ENCODE measurements around the gene LGALS7.
"Not testable (repeated sequence)": the region's sequence is repeated elsewhere in the genome, so short reads cannot be mapped to it uniquely, and the experiment has no call there.

Gene LGALS7

DNA sequence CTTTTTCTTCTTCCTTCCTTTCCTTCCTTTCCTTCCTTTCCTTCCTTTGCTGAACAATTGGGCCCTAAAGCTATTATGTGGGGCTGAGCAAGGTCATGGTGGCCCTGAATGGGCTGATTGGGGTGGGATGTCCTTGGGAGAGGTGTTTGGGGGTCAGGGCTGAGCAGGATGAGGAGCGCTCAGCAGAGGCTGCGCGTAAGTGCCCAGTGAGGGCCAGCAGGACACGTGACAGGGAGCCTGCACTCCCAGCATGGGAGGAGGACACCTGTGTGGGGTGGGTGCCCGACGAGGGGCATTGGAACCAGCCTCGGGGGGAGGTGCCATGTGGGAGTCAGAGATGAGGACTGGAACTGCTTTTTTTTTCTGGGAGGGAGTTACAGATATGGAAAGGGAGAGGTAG is 5.4 kb upstream of the LGALS7 start:
- H2BK5ac ChIP-seq (ENCODE audit: low read depth, low read length, poor library complexity, severe bottlenecking): no peak overlapping the region
- H3K79me1 ChIP-seq (replicated peaks; ENCODE audit: low read length, poor library complexity, severe bottlenecking): no peaks in the 10 kb centered on the region
- H3K4me3 ChIP-seq (ENCODE audit: insufficient read depth in 1 of 2, low read depth in 1 of 2, low read length in 2 of 2): no peak overlapping the region
- no peak overlapping the region for H4K8ac ChIP-seq (ENCODE audit: low read length)
- H3K4me1 ChIP-seq (ENCODE audit: control insufficient read depth, insufficient read depth, low read depth, low read length): peaks cover 4% of the 10 kb centered on the region
- no peaks in the 10 kb centered on the region for H3K36me3 ChIP-seq (ENCODE audit: control insufficient read depth in 1 of 2, insufficient read depth in 2 of 2, low read depth in 1 of 2, low read length in 2 of 2)
- DNase-seq: no peak
- no peak overlapping the region for H3K27ac ChIP-seq (ENCODE audit: low read length, poor library complexity, severe bottlenecking)
- H3K23ac ChIP-seq (ENCODE audit: low read length in 2 of 2): peak overlapping the region in 1 of 2 experiments; percentile 6
- no peak overlapping the region for H2BK15ac ChIP-seq (ENCODE audit: low read depth, poor library complexity, severe bottlenecking)
- H2AK5ac ChIP-seq (ENCODE audit: low read length, severe bottlenecking): no peak overlapping the region
- peaks cover 7 to 16% of the 10 kb centered on the region in 2 experiments for H3K27me3 ChIP-seq (ENCODE audit: control insufficient read depth in 1 of 2, insufficient read depth in 1 of 2, low read length in 2 of 2)
- H4K91ac ChIP-seq (ENCODE audit: low read length): no peak overlapping the region
- no peaks in the 10 kb centered on the region for H3K9me3 ChIP-seq (ENCODE audit: control insufficient read depth, low read length)
- no peak overlapping the region for H2BK120ac ChIP-seq (ENCODE audit: low read depth, low read length)
- no peak overlapping the region for H2AFZ ChIP-seq (ENCODE audit: low read depth, low read length)
- no peak overlapping the region for H3K9ac ChIP-seq (ENCODE audit: low read length)
- no peak overlapping the region for H3K18ac ChIP-seq (ENCODE audit: low read depth in 1 of 2, low read length in 2 of 2)
- H3K14ac ChIP-seq (ENCODE audit: low read length in 2 of 2): no peak overlapping the region
- WGBS: 69% methylated on average over 7 of the region's 7 CpGs
- no peak overlapping the region for H2BK12ac ChIP-seq (ENCODE audit: low read length in 2 of 2)
- no peak overlapping the region for H3K4ac ChIP-seq (ENCODE audit: low read depth in 1 of 2, low read length in 2 of 2)
- H3K4me2 ChIP-seq (ENCODE audit: low read length, poor library complexity, severe bottlenecking): no peak overlapping the region

DNA sequence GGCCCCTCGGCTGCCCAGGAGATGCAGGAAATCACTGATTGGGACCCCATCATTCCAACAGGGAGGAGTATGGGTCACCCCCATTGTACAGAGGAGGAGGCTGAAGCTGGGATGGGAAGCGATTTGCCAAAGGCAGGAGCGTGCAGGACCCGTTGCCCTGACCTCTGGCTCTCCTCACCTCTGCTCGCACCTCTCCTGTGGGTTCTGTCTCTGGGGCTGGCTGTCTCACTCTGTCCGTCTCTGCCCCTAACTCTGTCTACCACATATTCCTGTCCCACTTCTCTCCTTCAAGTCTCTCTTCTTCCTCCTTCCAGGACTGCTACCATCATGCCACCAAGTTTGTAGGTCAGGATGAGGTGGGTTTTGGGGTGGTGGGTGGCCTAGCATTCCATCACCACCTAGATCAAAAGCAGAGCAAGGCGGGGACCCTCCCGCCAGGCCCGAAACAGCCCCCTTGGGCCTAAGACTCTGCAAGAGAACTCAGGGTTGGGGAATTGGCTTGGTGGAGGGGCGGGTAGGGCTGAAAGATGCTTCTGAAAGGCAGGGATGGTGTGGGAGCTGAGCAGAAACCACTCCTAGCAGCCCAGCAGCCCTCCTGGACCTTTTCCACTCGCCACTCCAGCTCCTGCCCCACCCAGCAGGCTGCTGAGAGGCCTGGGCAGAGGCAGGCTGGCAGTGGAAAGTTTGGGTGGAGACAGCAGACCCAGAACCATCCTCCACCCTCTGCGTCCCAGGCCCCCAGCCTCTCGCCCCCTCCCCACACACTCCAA is 1.0 kb upstream of the LGALS7 start:
- 73% methylated on average over 7 of the region's 13 CpGs for WGBS

DNA sequence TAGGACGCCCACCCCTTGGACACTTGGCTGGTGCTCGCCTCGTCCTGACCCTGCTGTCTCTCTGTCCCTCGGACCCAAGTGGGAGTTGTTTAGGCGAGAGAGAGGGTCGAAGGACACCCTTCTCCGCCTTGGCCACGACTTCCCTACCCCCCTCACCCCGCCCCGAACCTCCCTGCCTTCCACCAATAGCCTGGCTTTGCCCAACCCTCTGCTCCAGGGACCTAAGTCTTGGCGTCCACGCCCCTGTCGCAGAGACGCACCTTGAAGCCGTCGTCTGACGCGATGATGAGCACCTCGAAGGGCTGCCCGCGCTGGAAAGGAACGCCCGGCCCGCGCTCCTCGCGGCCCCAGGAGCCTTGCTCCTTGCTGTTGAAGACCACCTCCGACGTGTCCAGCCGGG is 1.7 kb downstream of the LGALS7 start:
- H3K4me1 ChIP-seq (ENCODE audit: control insufficient read depth, insufficient read depth, low read depth, low read length); H2BK120ac ChIP-seq (ENCODE audit: low read depth, low read length); H2BK15ac ChIP-seq (ENCODE audit: low read depth, poor library complexity, severe bottlenecking); H3K27me3 ChIP-seq (ENCODE audit: control insufficient read depth in 1 of 2, insufficient read depth in 1 of 2, low read length in 2 of 2); H2AK5ac ChIP-seq (ENCODE audit: low read length, severe bottlenecking); H3K9me3 ChIP-seq (ENCODE audit: control insufficient read depth, low read length); H3K27ac ChIP-seq (ENCODE audit: low read length, poor library complexity, severe bottlenecking); H3K36me3 ChIP-seq (ENCODE audit: control insufficient read depth in 1 of 2, insufficient read depth in 2 of 2, low read depth in 1 of 2, low read length in 2 of 2); H3K4me2 ChIP-seq (ENCODE audit: low read length, poor library complexity, severe bottlenecking); H3K4me3 ChIP-seq (ENCODE audit: insufficient read depth in 1 of 2, low read depth in 1 of 2, low read length in 2 of 2); H2BK12ac ChIP-seq (ENCODE audit: low read length in 2 of 2); H4K8ac ChIP-seq (ENCODE audit: low read length); DNase-seq; H3K23ac ChIP-seq (ENCODE audit: low read length in 2 of 2); H4K91ac ChIP-seq (ENCODE audit: low read length); H3K4ac ChIP-seq (ENCODE audit: low read depth in 1 of 2, low read length in 2 of 2); H2AFZ ChIP-seq (ENCODE audit: low read depth, low read length); H3K9ac ChIP-seq (ENCODE audit: low read length); H3K14ac ChIP-seq (ENCODE audit: low read length in 2 of 2); H3K79me1 ChIP-seq (replicated peaks; ENCODE audit: low read length, poor library complexity, severe bottlenecking); H3K18ac ChIP-seq (ENCODE audit: low read depth in 1 of 2, low read length in 2 of 2); H2BK5ac ChIP-seq (ENCODE audit: low read depth, low read length, poor library complexity, severe bottlenecking): not testable (repeated sequence)
- WGBS: no CpG with 5 or more reads among the region's 30 CpGs

More for the DNA sequence above, 1.0 kb upstream of the LGALS7 start:
- H2BK120ac ChIP-seq (ENCODE audit: low read depth, low read length): peak overlapping the region; percentile 19
- H3K79me1 ChIP-seq (replicated peaks; ENCODE audit: low read length, poor library complexity, severe bottlenecking): no peaks in the 10 kb centered on the region
- peak overlapping the region; percentile 43 for H4K91ac ChIP-seq (ENCODE audit: low read length)
- H4K8ac ChIP-seq (ENCODE audit: low read length): no peak overlapping the region
- DNase-seq: no peak
- no peak overlapping the region for H3K4me2 ChIP-seq (ENCODE audit: low read length, poor library complexity, severe bottlenecking)
- H3K9ac ChIP-seq (ENCODE audit: low read length): no peak overlapping the region
- no peak overlapping the region for H2AFZ ChIP-seq (ENCODE audit: low read depth, low read length)
- peaks cover 0 to 5% of the 10 kb centered on the region in 2 experiments for H3K27me3 ChIP-seq (ENCODE audit: control insufficient read depth in 1 of 2, insufficient read depth in 1 of 2, low read length in 2 of 2)
- H3K14ac ChIP-seq (ENCODE audit: low read length in 2 of 2): no peak overlapping the region
- H2AK5ac ChIP-seq (ENCODE audit: low read length, severe bottlenecking): no peak overlapping the region
- no peaks in the 10 kb centered on the region for H3K36me3 ChIP-seq (ENCODE audit: control insufficient read depth in 1 of 2, insufficient read depth in 2 of 2, low read depth in 1 of 2, low read length in 2 of 2)
- H2BK15ac ChIP-seq (ENCODE audit: low read depth, poor library complexity, severe bottlenecking): no peak overlapping the region
- H3K9me3 ChIP-seq (ENCODE audit: control insufficient read depth, low read length): no peaks in the 10 kb centered on the region
- no peak overlapping the region for H3K18ac ChIP-seq (ENCODE audit: low read depth in 1 of 2, low read length in 2 of 2)
- no peak overlapping the region for H2BK5ac ChIP-seq (ENCODE audit: low read depth, low read length, poor library complexity, severe bottlenecking)
- no peak overlapping the region for H3K4me3 ChIP-seq (ENCODE audit: insufficient read depth in 1 of 2, low read depth in 1 of 2, low read length in 2 of 2)
- H3K27ac ChIP-seq (ENCODE audit: low read length, poor library complexity, severe bottlenecking): no peak overlapping the region
- no peak overlapping the region for H3K23ac ChIP-seq (ENCODE audit: low read length in 2 of 2)
- H2BK12ac ChIP-seq (ENCODE audit: low read length in 2 of 2): peak overlapping the region in 1 of 2 experiments; percentile 54
- H3K4me1 ChIP-seq (ENCODE audit: control insufficient read depth, insufficient read depth, low read depth, low read length): peaks cover 5% of the 10 kb centered on the region
- H3K4ac ChIP-seq (ENCODE audit: low read depth in 1 of 2, low read length in 2 of 2): no peak overlapping the region

DNA sequence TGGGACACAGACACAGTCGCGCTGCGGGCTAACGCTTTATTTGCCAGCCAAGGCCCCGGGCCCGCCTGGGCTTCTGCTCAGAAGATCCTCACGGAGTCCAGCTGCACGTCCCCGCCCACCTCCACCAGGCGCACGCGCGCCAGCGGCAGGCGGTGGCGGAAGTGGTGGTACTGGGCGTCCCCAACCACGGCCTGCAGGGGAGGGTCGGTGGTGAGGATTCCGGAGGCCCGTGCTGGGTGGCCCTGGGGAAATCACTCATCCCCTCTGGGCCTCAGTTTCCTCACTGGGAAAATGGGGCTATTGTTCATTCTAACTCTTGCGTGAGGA is 2.4 kb downstream of the LGALS7 start:
- H3K9me3 ChIP-seq (ENCODE audit: control insufficient read depth, low read length); H3K4ac ChIP-seq (ENCODE audit: low read depth in 1 of 2, low read length in 2 of 2); H2BK12ac ChIP-seq (ENCODE audit: low read length in 2 of 2); H3K79me1 ChIP-seq (replicated peaks; ENCODE audit: low read length, poor library complexity, severe bottlenecking); H3K27me3 ChIP-seq (ENCODE audit: control insufficient read depth in 1 of 2, insufficient read depth in 1 of 2, low read length in 2 of 2); H4K91ac ChIP-seq (ENCODE audit: low read length); H3K14ac ChIP-seq (ENCODE audit: low read length in 2 of 2); H3K18ac ChIP-seq (ENCODE audit: low read depth in 1 of 2, low read length in 2 of 2); H3K36me3 ChIP-seq (ENCODE audit: control insufficient read depth in 1 of 2, insufficient read depth in 2 of 2, low read depth in 1 of 2, low read length in 2 of 2); DNase-seq; H3K27ac ChIP-seq (ENCODE audit: low read length, poor library complexity, severe bottlenecking); H3K4me2 ChIP-seq (ENCODE audit: low read length, poor library complexity, severe bottlenecking); H2BK15ac ChIP-seq (ENCODE audit: low read depth, poor library complexity, severe bottlenecking); H2AFZ ChIP-seq (ENCODE audit: low read depth, low read length); H2BK5ac ChIP-seq (ENCODE audit: low read depth, low read length, poor library complexity, severe bottlenecking); H3K4me3 ChIP-seq (ENCODE audit: insufficient read depth in 1 of 2, low read depth in 1 of 2, low read length in 2 of 2); H2BK120ac ChIP-seq (ENCODE audit: low read depth, low read length); H2AK5ac ChIP-seq (ENCODE audit: low read length, severe bottlenecking); H4K8ac ChIP-seq (ENCODE audit: low read length); H3K4me1 ChIP-seq (ENCODE audit: control insufficient read depth, insufficient read depth, low read depth, low read length); H3K23ac ChIP-seq (ENCODE audit: low read length in 2 of 2); H3K9ac ChIP-seq (ENCODE audit: low read length): not testable (repeated sequence)
- WGBS: no CpG with 5 or more reads among the region's 22 CpGs

All from mesenchymal stem cell (in vitro differentiated cells and primary cell).